ENCODE measurements around the gene OR4C6.

OR4C6 gene

GRCh38 chr11:55661901-55662300 is at the start of gene OR4C6:
TSS of gene OR4C6 (plus strand) at chr11:55662201. CDS start at chr11:55665167, 2,966 bp downstream.
- peaks cover 4% of the 10 kb centered on the region for H3K27me3 Mint-ChIP-seq (ENCODE audit: low read depth, poor library complexity)
- H3K27ac Mint-ChIP-seq: no peak within 1 kb of the TSS
- no peak within 1 kb of the TSS for H3K4me3 Mint-ChIP-seq
- H3K36me3 Mint-ChIP-seq (ENCODE audit: low read depth): no peaks in the 10 kb centered on the region
- no peaks in the 10 kb centered on the region for H3K4me1 Mint-ChIP-seq
- no peak for TF ChIP-seq CTCF (IDR thresholded peaks at IDR 0.05)
- no peak for DNase-seq
- peaks cover 41% of the 10 kb centered on the region for H3K9me3 Mint-ChIP-seq

GRCh38 chr11:55624531-55624930 is 37.5 kb upstream of the OR4C6 start:
- Mint-ChIP-seq H3K27me3 (ENCODE audit: low read depth, poor library complexity) (no peaks in the 10 kb centered on the region), H3K4me1 (no peaks in the 10 kb centered on the region), H3K27ac (no peak overlapping the region), H3K9me3 (peaks cover 58% of the 10 kb centered on the region), H3K4me3 (no peak overlapping the region), H3K36me3 (ENCODE audit: low read depth) (no peaks in the 10 kb centered on the region)
- no peak for TF ChIP-seq CTCF (IDR thresholded peaks at IDR 0.05)
- DNase-seq: no peak

GRCh38 chr11:55634813-55635212 is 27.2 kb upstream of the OR4C6 start, which contains the start of gene OR4P4:
TSS of gene OR4P4 (plus strand) at chr11:55635113.
- Mint-ChIP-seq H3K27ac (no peak within 1 kb of the TSS), H3K4me1 (no peaks in the 10 kb centered on the region), H3K27me3 (ENCODE audit: low read depth, poor library complexity) (no peaks in the 10 kb centered on the region), H3K9me3 (peaks cover 38% of the 10 kb centered on the region), H3K36me3 (ENCODE audit: low read depth) (no peaks in the 10 kb centered on the region), H3K4me3 (no peak within 1 kb of the TSS)
- TF ChIP-seq CTCF (IDR thresholded peaks at IDR 0.05): no peak
- DNase-seq: no peak

GRCh38 chr11:55648027-55648426 is 14.0 kb upstream of the OR4C6 start, which contains the start of gene OR4S2:
TSS of gene OR4S2 (plus strand) at chr11:55648327. CDS start at chr11:55650904, 2,577 bp downstream.
- TF ChIP-seq CTCF (IDR thresholded peaks at IDR 0.05): no peak
- peaks cover 36% of the 10 kb centered on the region for H3K9me3 Mint-ChIP-seq
- H3K36me3 Mint-ChIP-seq (ENCODE audit: low read depth): no peaks in the 10 kb centered on the region
- H3K4me1 Mint-ChIP-seq: no peaks in the 10 kb centered on the region
- H3K4me3 Mint-ChIP-seq: no peak within 1 kb of the TSS
- DNase-seq: no peak
- no peak within 1 kb of the TSS for H3K27ac Mint-ChIP-seq
- H3K27me3 Mint-ChIP-seq (ENCODE audit: low read depth, poor library complexity): no peaks in the 10 kb centered on the region

- TF ChIP-seq CTCF (IDR thresholded peaks at IDR 0.05): no peak
- no peak for DNase-seq
- Mint-ChIP-seq H3K27me3 (ENCODE audit: low read depth, poor library complexity) (no peaks in the 10 kb centered on the region), H3K36me3 (ENCODE audit: low read depth) (no peaks in the 10 kb centered on the region), H3K4me3 (no peak overlapping the region), H3K27ac (no peak overlapping the region), H3K9me3 (peaks cover 28% of the 10 kb centered on the region), H3K4me1 (no peaks in the 10 kb centered on the region)
Measured at GRCh38 chr11:55652560-55652959, 9.4 kb upstream of the OR4C6 start.

- no peaks in the 10 kb centered on the region for H3K27me3 Mint-ChIP-seq (ENCODE audit: low read depth, poor library complexity)
Measured at GRCh38 chr11:55655096-55655495, 6.9 kb upstream of the OR4C6 start.

More at GRCh38 chr11:55655096-55655495, 6.9 kb upstream of the OR4C6 start:
- TF ChIP-seq CTCF (IDR thresholded peaks at IDR 0.05): no peak
- Mint-ChIP-seq H3K4me1 (no peaks in the 10 kb centered on the region), H3K27ac (no peak overlapping the region), H3K4me3 (no peak overlapping the region), H3K9me3 (peaks cover 26% of the 10 kb centered on the region), H3K36me3 (ENCODE audit: low read depth) (no peaks in the 10 kb centered on the region)
- DNase-seq: no peak
